Measurements from ENCODE around the gene TMEM196. TPM values are rescaled to one million over a fixed set of nuclear protein-coding genes. Genes with fewer than 3 reads are reported as not detected.

Gene TMEM196
- total and polyA plus RNA-seq, 4 donors, result not detected

DNA sequence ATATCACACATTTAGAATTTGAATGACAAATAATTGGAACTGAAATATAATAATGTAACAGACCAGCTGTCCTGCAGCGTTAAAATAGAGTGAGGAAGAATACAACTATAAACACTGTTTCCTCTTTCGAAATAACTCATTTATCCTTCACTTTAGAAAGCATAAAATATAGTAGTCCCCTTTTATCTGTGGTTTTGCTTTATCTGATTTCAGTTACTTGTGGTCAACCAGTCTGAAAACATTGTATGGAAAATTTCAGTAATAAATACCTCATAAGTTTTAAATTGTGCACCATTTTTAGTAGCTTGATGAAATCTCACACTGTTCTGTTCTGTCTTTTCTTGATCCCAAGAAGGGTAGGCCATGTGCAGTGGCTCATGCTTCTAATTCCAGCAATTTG is 96.2 kb downstream of the TMEM196 start:
- TF ChIP-seq YY1 (IDR thresholded peaks at IDR 0.05), result no peak
- TF ChIP-seq ZBTB33 (IDR thresholded peaks at IDR 0.05), result no peak
- TF ChIP-seq FOXA1 (IDR thresholded peaks at IDR 0.05), result no peak
- no peak for TF ChIP-seq SP1 (IDR thresholded peaks at IDR 0.05)
- no peak for TF ChIP-seq EGR1 (IDR thresholded peaks at IDR 0.05; ENCODE audit: low read depth in 2 of 2)
- no peak for TF ChIP-seq JUND (IDR thresholded peaks at IDR 0.05)
- TF ChIP-seq, protein P1, sequence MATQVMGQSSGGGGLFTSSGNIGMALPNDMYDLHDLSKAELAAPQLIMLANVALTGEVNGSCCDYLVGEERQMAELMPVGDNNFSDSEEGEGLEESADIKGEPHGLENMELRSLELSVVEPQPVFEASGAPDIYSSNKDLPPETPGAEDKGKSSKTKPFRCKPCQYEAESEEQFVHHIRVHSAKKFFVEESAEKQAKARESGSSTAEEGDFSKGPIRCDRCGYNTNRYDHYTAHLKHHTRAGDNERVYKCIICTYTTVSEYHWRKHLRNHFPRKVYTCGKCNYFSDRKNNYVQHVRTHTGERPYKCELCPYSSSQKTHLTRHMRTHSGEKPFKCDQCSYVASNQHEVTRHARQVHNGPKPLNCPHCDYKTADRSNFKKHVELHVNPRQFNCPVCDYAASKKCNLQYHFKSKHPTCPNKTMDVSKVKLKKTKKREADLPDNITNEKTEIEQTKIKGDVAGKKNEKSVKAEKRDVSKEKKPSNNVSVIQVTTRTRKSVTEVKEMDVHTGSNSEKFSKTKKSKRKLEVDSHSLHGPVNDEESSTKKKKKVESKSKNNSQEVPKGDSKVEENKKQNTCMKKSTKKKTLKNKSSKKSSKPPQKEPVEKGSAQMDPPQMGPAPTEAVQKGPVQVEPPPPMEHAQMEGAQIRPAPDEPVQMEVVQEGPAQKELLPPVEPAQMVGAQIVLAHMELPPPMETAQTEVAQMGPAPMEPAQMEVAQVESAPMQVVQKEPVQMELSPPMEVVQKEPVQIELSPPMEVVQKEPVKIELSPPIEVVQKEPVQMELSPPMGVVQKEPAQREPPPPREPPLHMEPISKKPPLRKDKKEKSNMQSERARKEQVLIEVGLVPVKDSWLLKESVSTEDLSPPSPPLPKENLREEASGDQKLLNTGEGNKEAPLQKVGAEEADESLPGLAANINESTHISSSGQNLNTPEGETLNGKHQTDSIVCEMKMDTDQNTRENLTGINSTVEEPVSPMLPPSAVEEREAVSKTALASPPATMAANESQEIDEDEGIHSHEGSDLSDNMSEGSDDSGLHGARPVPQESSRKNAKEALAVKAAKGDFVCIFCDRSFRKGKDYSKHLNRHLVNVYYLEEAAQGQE (IDR thresholded peaks at IDR 0.05), result no peak
- no peak overlapping the region for H3K4me3 ChIP-seq (ENCODE audit: low read depth in 1 of 3, low read length in 3 of 3)
- no peak for DNase-seq (ENCODE audit: low spot score)
- H3K4me1 ChIP-seq (ENCODE audit: control insufficient read depth in 4 of 4, insufficient read depth in 4 of 4, low read length in 3 of 4), result no peaks in the 10 kb centered on the region
- H3K9me3 ChIP-seq (ENCODE audit: control insufficient read depth in 4 of 4, low read length in 3 of 4), result no peaks in the 10 kb centered on the region
- no peak overlapping the region for H3K9ac ChIP-seq (ENCODE audit: low read depth in 1 of 2, low read length in 2 of 2)
- H3K27me3 ChIP-seq (ENCODE audit: control insufficient read depth in 4 of 4, insufficient read depth in 4 of 4, low read length in 3 of 4), result no peaks in the 10 kb centered on the region
- 60% methylated on average over 2 of the region's 2 CpGs for WGBS
- no peak overlapping the region for H3K27ac ChIP-seq (ENCODE audit: low read depth in 1 of 2, low read length in 2 of 2)
- H3K36me3 ChIP-seq (ENCODE audit: control insufficient read depth in 4 of 4, insufficient read depth in 3 of 4, low read depth in 1 of 4, low read length in 3 of 4), result no peaks in the 10 kb centered on the region

DNA sequence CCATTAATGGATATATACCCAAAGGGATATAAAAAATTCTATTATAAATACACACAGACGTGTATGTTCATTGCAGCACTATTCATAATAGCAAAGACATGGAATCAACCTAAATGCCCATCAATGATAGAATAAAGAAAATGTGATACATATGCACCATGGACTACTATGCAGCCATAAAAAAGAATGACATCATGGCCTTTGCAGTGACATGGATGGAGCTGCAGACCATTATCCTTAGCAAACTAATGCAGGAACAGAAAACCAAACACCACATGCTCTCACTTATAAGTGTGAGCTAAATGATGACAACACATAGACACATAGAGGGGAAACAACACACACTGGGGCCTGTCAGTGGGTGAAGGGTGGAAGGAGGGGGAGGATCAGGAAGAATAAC is 97.6 kb downstream of the TMEM196 start:
- Histone ChIP-seq H3K9me3 (ENCODE audit: control insufficient read depth in 4 of 4, low read length in 3 of 4) (no peaks in the 10 kb centered on the region), H3K4me3 (ENCODE audit: low read depth in 1 of 3, low read length in 3 of 3) (no peak overlapping the region), H3K27ac (ENCODE audit: low read depth in 1 of 2, low read length in 2 of 2) (no peak overlapping the region), H3K36me3 (ENCODE audit: control insufficient read depth in 4 of 4, insufficient read depth in 3 of 4, low read depth in 1 of 4, low read length in 3 of 4) (no peaks in the 10 kb centered on the region), H3K27me3 (ENCODE audit: control insufficient read depth in 4 of 4, insufficient read depth in 4 of 4, low read length in 3 of 4) (peaks cover 0 to under 1% (median 0%) of the 10 kb centered on the region in 4 donors), H3K4me1 (ENCODE audit: control insufficient read depth in 4 of 4, insufficient read depth in 4 of 4, low read length in 3 of 4) (no peaks in the 10 kb centered on the region), H3K9ac (ENCODE audit: low read depth in 1 of 2, low read length in 2 of 2) (no peak overlapping the region)
- DNase-seq (ENCODE audit: low spot score), result no peak
- 78% methylated on average over 1 of the region's 1 CpG for WGBS
- TF ChIP-seq NR2F2 (IDR thresholded peaks at IDR 0.05), result no peak
- TF ChIP-seq CTCF (IDR thresholded peaks at IDR 0.05; ENCODE audit: low read depth, low read length, missing input control), result no peak
- TF ChIP-seq ZBTB33 (IDR thresholded peaks at IDR 0.05), result no peak
- TF ChIP-seq, protein P1 (IDR thresholded peaks at IDR 0.05), result no peak
- TF ChIP-seq MAX (IDR thresholded peaks at IDR 0.05), result no peak
- no peak for TF ChIP-seq YY1 (IDR thresholded peaks at IDR 0.05)
- TF ChIP-seq GABPA (IDR thresholded peaks at IDR 0.05 in 1 of 2, conservative IDR thresholded peaks at IDR 0.05 in 1 of 2), result no peak
- TF ChIP-seq FOXA1 (IDR thresholded peaks at IDR 0.05), result no peak
- no peak for TF ChIP-seq RXRA (IDR thresholded peaks at IDR 0.05)
- TF ChIP-seq FOXA2 (IDR thresholded peaks at IDR 0.05), result no peak
- TF ChIP-seq TAF1 (conservative IDR thresholded peaks at IDR 0.05), result no peak
- TF ChIP-seq JUND (IDR thresholded peaks at IDR 0.05), result no peak
- no peak for TF ChIP-seq EGR1 (IDR thresholded peaks at IDR 0.05; ENCODE audit: low read depth in 2 of 2)
- TF ChIP-seq HNF4A (conservative IDR thresholded peaks at IDR 0.05), result no peak
- TF ChIP-seq SP1 (IDR thresholded peaks at IDR 0.05), result no peak
- no peak for TF ChIP-seq ATF3 (IDR thresholded peaks at IDR 0.05)
- no peak for TF ChIP-seq RAD21 (IDR thresholded peaks at IDR 0.05)
- TF ChIP-seq HNF4G (IDR thresholded peaks at IDR 0.05), result no peak
